IMR-90 (cell line): ENCODE measurements around the gene RBPJ. TPM values are rescaled to one million over a fixed set of nuclear protein-coding genes. Genes with fewer than 3 reads are reported as not detected.

Experiments
- MXI1 ChIP-seq: IDR thresholded peaks from 2 replicates; pipeline ENCODE4 v1.6.1; 2012; ENCODE audit warnings: low read depth, mild to moderate bottlenecking, low read length, moderate library complexity, borderline replicate concordance
- POLR2A ChIP-seq: IDR thresholded peaks from 2 replicates; pipeline ENCODE4 v1.6.1; 2012; ENCODE audit warnings: mild to moderate bottlenecking, low read depth, low read length
- polyA plus RNA-seq, 3 experiments: library from polyadenylated mRNA; depleted of rRNA; stranded (reverse); fragments of >200 nt; gene quantifications; 2 replicates each; pipeline ENCODE4 v1.2.3, GENCODE V29; 2012; ENCODE audit warnings: low replicate concordance in 1 of 3
- total RNA-seq: library from RNA; depleted of rRNA; stranded (reverse); fragments of >200 nt; gene quantifications from 2 replicates; pipeline ENCODE4 v1.2.3, GENCODE V29; 2012
- TF ChIP-seq, protein P1 (sequence below): conservative IDR thresholded peaks from 2 replicates; pipeline ENCODE4 v1.5.1; 2012; ENCODE audit warnings: mild to moderate bottlenecking, low read depth, low read length, improper control_type of control experiment

RBPJ gene
- total and polyA plus RNA-seq, 2 of the 4 experiments (the other 2 are of a cell fraction), result 50.3 to 148 TPM

DNA sequence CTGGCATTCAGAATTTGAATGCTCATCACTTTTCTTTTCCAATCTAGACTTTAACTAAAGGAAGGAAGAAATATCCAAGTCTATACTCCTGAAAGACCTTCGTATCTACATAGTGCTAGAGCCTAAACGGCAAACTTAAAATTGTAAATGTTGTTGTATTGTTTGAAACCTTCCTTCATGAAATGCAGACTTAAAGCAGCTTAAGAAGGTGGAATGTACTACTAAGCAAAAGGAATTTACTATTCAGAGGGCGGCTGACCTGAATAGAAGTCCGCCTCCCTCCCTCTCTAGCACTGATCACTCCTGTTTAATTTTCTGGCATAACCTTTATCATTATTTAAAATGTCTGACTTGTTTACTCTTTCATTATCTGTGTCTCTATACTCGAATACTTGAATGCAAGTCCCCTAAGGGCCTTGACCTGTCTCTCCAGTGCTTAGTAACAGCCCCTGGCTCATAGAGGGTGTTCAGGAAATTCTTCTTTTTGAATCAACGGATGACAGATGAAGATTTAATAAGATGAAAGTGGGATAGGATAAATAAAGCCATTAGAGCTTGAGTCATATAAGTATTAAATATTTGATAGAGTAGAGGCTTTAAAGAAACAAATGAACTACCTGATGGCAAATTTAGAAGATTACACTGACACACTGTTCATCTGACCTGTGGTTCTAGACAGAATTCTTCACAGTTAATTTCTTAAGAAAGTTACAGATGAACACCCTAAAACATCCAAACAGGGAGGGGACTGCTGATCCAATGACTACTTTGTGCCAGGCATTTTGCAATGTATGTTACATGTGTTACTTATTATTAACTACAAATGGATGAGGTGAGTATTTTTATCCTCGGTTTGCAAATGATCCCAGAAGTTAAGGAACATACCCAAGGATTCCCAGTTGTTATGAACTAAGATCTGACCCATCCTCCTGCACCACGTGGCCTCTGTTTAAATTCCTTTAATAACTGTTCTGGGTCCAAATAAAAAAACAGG is 20.2 kb upstream of the RBPJ start (continued):
- TF ChIP-seq, protein P1, sequence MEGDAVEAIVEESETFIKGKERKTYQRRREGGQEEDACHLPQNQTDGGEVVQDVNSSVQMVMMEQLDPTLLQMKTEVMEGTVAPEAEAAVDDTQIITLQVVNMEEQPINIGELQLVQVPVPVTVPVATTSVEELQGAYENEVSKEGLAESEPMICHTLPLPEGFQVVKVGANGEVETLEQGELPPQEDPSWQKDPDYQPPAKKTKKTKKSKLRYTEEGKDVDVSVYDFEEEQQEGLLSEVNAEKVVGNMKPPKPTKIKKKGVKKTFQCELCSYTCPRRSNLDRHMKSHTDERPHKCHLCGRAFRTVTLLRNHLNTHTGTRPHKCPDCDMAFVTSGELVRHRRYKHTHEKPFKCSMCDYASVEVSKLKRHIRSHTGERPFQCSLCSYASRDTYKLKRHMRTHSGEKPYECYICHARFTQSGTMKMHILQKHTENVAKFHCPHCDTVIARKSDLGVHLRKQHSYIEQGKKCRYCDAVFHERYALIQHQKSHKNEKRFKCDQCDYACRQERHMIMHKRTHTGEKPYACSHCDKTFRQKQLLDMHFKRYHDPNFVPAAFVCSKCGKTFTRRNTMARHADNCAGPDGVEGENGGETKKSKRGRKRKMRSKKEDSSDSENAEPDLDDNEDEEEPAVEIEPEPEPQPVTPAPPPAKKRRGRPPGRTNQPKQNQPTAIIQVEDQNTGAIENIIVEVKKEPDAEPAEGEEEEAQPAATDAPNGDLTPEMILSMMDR, result no peak
- TF ChIP-seq MXI1 (no peak), POLR2A (no peak)
